CD14-positive monocyte (primary cell): Measurements from ENCODE around the gene THAP6. TPM values are rescaled to one million over a fixed set of nuclear protein-coding genes. Genes with fewer than 3 reads are reported as not detected.
"Not testable (repeated sequence)": the region's sequence is repeated elsewhere in the genome, so short reads cannot be mapped to it uniquely, and the experiment has no call there.

Experiments used
- DNase-seq, 3 donors: peaks; one replicate each; pipeline ENCODE4 v3.0.0-alpha.2; 2011 to 2022
- H2AFZ ChIP-seq: 2 replicates; pipeline ENCODE4 v1.6.0; 2012; ENCODE audit warnings: mild to moderate bottlenecking, low read depth, low read length, inconsistent platforms; ENCODE audit not compliant: insufficient read depth, poor library complexity, severe bottlenecking
- H3K27ac ChIP-seq, 2 donors: 1 replicate in 1 of 2; 2 replicates in 1 of 2; pipeline ENCODE4 v1.5.1; 2012 to 2013; ENCODE audit warnings: low read length in 2 of 2, control low read depth in 1 of 2, inconsistent platforms in 1 of 2, low read depth in 1 of 2, mild to moderate bottlenecking in 1 of 2
- H3K27me3 ChIP-seq, 2 donors: one replicate each; pipeline versions ENCODE4 v1.6.0 to v1.6.1; 2011 to 2013; ENCODE audit warnings: low read length in 2 of 2; ENCODE audit not compliant: control insufficient read depth in 2 of 2, insufficient read depth in 2 of 2
- H3K36me3 ChIP-seq, 2 donors: replicated peaks in 1 of 2; 1 replicate in 1 of 2; 2 replicates in 1 of 2; pipeline versions ENCODE4 v1.5.1 to v1.6.1; 2012 to 2013; ENCODE audit warnings: low read length in 2 of 2, control low read depth in 1 of 2, inconsistent platforms in 1 of 2, mild to moderate bottlenecking in 1 of 2; ENCODE audit not compliant: insufficient read depth in 2 of 2, control insufficient read depth in 1 of 2
- H3K4me1 ChIP-seq, 2 donors: 1 replicate in 1 of 2; 2 replicates in 1 of 2; pipeline versions ENCODE4 v1.5.1 to v1.6.1; 2012 to 2013; ENCODE audit warnings: low read length in 2 of 2, control low read depth in 1 of 2, inconsistent platforms in 1 of 2, mild to moderate bottlenecking in 1 of 2, moderate library complexity in 1 of 2; ENCODE audit not compliant: insufficient read depth in 2 of 2, control insufficient read depth in 1 of 2
- H3K4me2 ChIP-seq: replicated peaks from 2 replicates; pipeline ENCODE3; 2012; ENCODE audit warnings: low read length, moderate library complexity, mild to moderate bottlenecking; ENCODE audit not compliant: poor library complexity, severe bottlenecking; ENCODE audit errors: extremely low read depth
- H3K4me3 ChIP-seq, 3 experiments: fragments of 200-600 bp in 1 of 3; sonication (generic) in 1 of 3; replicated peaks in 1 of 3; 1 replicate in 2 of 3; 2 replicates in 1 of 3; pipeline ENCODE4 v1.5.1; 2011 to 2013; ENCODE audit warnings: low read length in 3 of 3, mild to moderate bottlenecking in 3 of 3, control low read depth in 2 of 3, low read depth in 2 of 3, inconsistent platforms in 1 of 3, moderate library complexity in 1 of 3
- H3K79me2 ChIP-seq: 2 replicates; pipeline ENCODE4 v1.6.0; 2012; ENCODE audit warnings: mild to moderate bottlenecking, control low read depth, inconsistent platforms, low read length, moderate library complexity; ENCODE audit not compliant: insufficient read depth
- H3K9ac ChIP-seq: 2 replicates; pipeline ENCODE4 v1.6.0; 2017; ENCODE audit warnings: low read length, mild to moderate bottlenecking; ENCODE audit not compliant: insufficient read depth, poor library complexity, severe bottlenecking
- H3K9me3 ChIP-seq, 2 donors: replicated peaks in 1 of 2; 1 replicate in 1 of 2; 2 replicates in 1 of 2; pipeline versions ENCODE4 v1.5.1 to v1.6.1; 2012 to 2013; ENCODE audit warnings: low read length in 2 of 2, control low read depth in 1 of 2; ENCODE audit not compliant: control insufficient read depth in 1 of 2, insufficient read depth in 1 of 2
- H4K20me1 ChIP-seq: 2 replicates; pipeline ENCODE4 v1.6.0; 2012; ENCODE audit warnings: mild to moderate bottlenecking, low read length, control low read depth, moderate library complexity; ENCODE audit not compliant: insufficient read depth
- H3K27ac Mint-ChIP-seq, 7 donors: one replicate each; pipeline ENCODE4 v1.8.0; 2020; ENCODE audit warnings: mild to moderate bottlenecking in 7 of 7, mixed read lengths in 7 of 7, moderate library complexity in 6 of 7, inconsistent platforms in 2 of 7
- H3K27me3 Mint-ChIP-seq, 3 donors: one replicate each; pipeline ENCODE4 v1.8.0; 2021 to 2022; ENCODE audit warnings: low read depth in 3 of 3, mild to moderate bottlenecking in 3 of 3, mixed read lengths in 3 of 3, moderate library complexity in 3 of 3, inconsistent platforms in 1 of 3
- H3K36me3 Mint-ChIP-seq, 2 donors: one replicate each; pipeline ENCODE4 v1.8.0; 2020; ENCODE audit warnings: mixed read lengths in 2 of 2, inconsistent platforms in 1 of 2, mild to moderate bottlenecking in 1 of 2
- H3K4me1 Mint-ChIP-seq: one replicate; pipeline ENCODE4 v1.8.0; 2020; ENCODE audit warnings: mild to moderate bottlenecking, mixed read lengths
- H3K4me3 Mint-ChIP-seq, 2 donors: one replicate each; pipeline ENCODE4 v1.8.0; 2020; ENCODE audit warnings: mild to moderate bottlenecking in 2 of 2, mixed read lengths in 2 of 2, moderate library complexity in 1 of 2
- H3K9me3 Mint-ChIP-seq, 7 donors: one replicate each; pipeline ENCODE4 v1.8.0; 2020 to 2022; ENCODE audit warnings: mixed read lengths in 7 of 7, mild to moderate bottlenecking in 6 of 7, moderate library complexity in 6 of 7, inconsistent platforms in 2 of 7
- WGBS: methylation state at CpG from one replicate; pipeline ENCODE4 v1.1.5; 2013; ENCODE audit warnings: missing lambda C conversion rate; ENCODE audit not compliant: insufficient coverage; 5-methylcytosine and 5-hydroxymethylcytosine counted together
- intact Hi-C, 2 donors: fragments of 100-400 bp; cut with micrococcal nuclease; formaldehyde crosslinking; loops; one replicate each; pipeline versions ENCODE4 v1.15.0 to v1.15.1; 2023
- polyA plus RNA-seq, 3 donors: library from polyadenylated mRNA; depleted of rRNA in 1 of 3; unstranded in 2 of 3; stranded (reverse) in 1 of 3; fragments of 300-500 nt in 2 of 3; fragments of >200 nt in 1 of 3; fragmentation: Illumina TruSeq in 2 of 3; gene quantifications; 1 replicate in 2 of 3; 2 replicates in 1 of 3; pipeline ENCODE4 v1.2.3, GENCODE V29; 2012 to 2021
- TF ChIP-seq, protein P1 (sequence below): fragments of 200-600 bp; IDR thresholded peaks from one replicate; pipeline ENCODE4 v1.8.0; 2022; ENCODE audit warnings: antibody characterized with exemption, mild to moderate bottlenecking

Gene THAP6
- polyA plus RNA-seq, 3 donors, result 2.3 to 6.1 (median 5.6) TPM

DNA sequence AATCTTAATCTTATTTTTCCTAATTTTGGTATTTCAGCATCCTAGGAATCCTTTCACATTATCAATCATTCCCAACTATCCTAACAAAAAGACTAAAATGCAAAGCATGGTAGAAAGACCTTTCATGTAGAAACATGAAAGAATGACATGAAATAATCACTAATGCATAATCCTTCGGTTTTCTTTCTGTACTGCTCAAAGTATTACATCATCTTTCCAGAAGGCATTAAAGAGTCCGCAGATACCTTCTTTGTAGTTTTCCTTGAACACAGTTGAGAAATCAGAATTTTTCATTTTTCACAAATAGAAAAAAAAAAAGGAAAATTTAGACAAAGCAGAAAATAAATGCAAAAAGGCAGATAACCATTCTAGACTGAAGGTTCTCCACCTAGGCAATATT is 11.6 kb upstream of the THAP6 start:
- no peak for DNase-seq
- Histone ChIP-seq H3K4me3 (no peak overlapping the region), H3K79me2 (peaks cover 89% of the 10 kb centered on the region), H3K4me1 (no peaks in the 10 kb centered on the region), H2AFZ (no peak overlapping the region), H3K27me3 (no peaks in the 10 kb centered on the region), H3K4me2 (no peak overlapping the region), H3K9ac (no peak overlapping the region), H3K27ac (no peak overlapping the region), H3K9me3 (no peaks in the 10 kb centered on the region), H3K36me3 (peaks cover 46 to 85% of the 10 kb centered on the region in 2 donors), H4K20me1 (peaks cover 29% of the 10 kb centered on the region)
- no peak overlapping the region for H3K4me3 Mint-ChIP-seq
- H3K9me3 Mint-ChIP-seq, result no peaks in the 10 kb centered on the region
- peaks cover 57 to 73% of the 10 kb centered on the region in 2 donors for H3K36me3 Mint-ChIP-seq
- TF ChIP-seq, protein P1, sequence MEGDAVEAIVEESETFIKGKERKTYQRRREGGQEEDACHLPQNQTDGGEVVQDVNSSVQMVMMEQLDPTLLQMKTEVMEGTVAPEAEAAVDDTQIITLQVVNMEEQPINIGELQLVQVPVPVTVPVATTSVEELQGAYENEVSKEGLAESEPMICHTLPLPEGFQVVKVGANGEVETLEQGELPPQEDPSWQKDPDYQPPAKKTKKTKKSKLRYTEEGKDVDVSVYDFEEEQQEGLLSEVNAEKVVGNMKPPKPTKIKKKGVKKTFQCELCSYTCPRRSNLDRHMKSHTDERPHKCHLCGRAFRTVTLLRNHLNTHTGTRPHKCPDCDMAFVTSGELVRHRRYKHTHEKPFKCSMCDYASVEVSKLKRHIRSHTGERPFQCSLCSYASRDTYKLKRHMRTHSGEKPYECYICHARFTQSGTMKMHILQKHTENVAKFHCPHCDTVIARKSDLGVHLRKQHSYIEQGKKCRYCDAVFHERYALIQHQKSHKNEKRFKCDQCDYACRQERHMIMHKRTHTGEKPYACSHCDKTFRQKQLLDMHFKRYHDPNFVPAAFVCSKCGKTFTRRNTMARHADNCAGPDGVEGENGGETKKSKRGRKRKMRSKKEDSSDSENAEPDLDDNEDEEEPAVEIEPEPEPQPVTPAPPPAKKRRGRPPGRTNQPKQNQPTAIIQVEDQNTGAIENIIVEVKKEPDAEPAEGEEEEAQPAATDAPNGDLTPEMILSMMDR, result no peak
- no peaks in the 10 kb centered on the region for H3K27me3 Mint-ChIP-seq
- H3K27ac Mint-ChIP-seq, result no peak overlapping the region
- no peaks in the 10 kb centered on the region for H3K4me1 Mint-ChIP-seq
- WGBS, result no CpG with 5 or more reads among the region's 2 CpGs
- intact Hi-C loops, result no loop called here

DNA sequence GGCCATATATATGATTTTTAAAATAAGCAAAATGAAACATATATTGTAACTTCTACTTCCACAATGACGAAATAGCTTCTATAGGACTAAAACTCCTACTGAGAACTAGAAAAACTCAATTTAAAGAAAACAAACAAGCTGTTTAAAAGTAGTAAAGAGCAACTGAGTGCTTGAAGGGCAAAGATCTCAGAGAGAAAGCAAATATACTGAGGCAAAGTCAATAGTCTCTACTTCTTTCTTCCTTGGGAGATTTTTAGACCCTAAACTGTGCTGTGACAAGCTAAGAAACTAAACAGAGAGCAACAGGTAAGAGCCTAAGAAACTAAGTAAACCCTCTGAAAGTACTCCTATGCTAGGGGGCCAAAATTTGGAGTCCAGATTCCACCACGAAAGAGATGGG is 8.6 kb upstream of the THAP6 start:
- H3K79me2 ChIP-seq, result peaks cover 89% of the 10 kb centered on the region
- H3K9ac ChIP-seq, result no peak overlapping the region
- H3K9me3 ChIP-seq, result no peaks in the 10 kb centered on the region
- Mint-ChIP-seq H3K36me3 (peaks cover 51 to 64% of the 10 kb centered on the region in 2 donors), H3K27ac (no peak overlapping the region), H3K4me1 (peaks cover 8% of the 10 kb centered on the region), H3K9me3 (peaks cover 2 to 4% (median 3%) of the 10 kb centered on the region in 7 donors), H3K27me3 (no peaks in the 10 kb centered on the region), H3K4me3 (no peak overlapping the region)
- peaks cover 42 to 69% of the 10 kb centered on the region in 2 donors for H3K36me3 ChIP-seq
- intact Hi-C loops, result no loop called here
- no peak overlapping the region for H3K4me2 ChIP-seq
- H4K20me1 ChIP-seq, result peaks cover 33% of the 10 kb centered on the region
- H3K27ac ChIP-seq, result peak overlapping the region in 1 of 2 donors; percentile 22
- H3K4me1 ChIP-seq, result peaks cover 6 to 8% of the 10 kb centered on the region in 2 donors
- no peaks in the 10 kb centered on the region for H3K27me3 ChIP-seq
- DNase-seq, result no peak
- no peak overlapping the region for H2AFZ ChIP-seq
- H3K4me3 ChIP-seq, result no peak overlapping the region
- WGBS, result no CpG with 5 or more reads among the region's 2 CpGs
- TF ChIP-seq, protein P1, result no peak

DNA sequence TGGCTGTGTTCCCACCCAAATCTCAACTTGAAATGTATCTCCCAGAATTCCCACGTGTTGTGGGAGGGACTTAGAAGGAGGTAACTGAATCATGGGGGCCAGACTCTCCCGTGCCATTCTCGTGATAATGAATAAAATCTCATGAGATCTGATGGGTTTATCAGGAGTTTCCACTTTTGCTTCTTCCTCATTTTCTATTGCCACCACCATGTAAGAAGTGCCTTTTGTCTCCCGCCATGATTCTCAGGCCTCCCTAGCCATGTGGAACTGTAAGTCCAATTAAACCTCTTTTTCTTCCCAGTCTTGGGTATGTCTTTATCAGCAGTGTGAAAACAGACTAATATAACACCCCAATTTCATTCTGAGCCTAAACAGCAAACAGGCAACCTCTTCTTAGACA is 4.7 kb upstream of the THAP6 start:
- Histone ChIP-seq H4K20me1 (peaks cover 24% of the 10 kb centered on the region), H3K79me2 (peaks cover 92% of the 10 kb centered on the region), H3K4me1 (peaks cover 39 to 40% of the 10 kb centered on the region in 2 donors), H3K36me3 (peaks cover 20 to 40% of the 10 kb centered on the region in 2 donors)
- Mint-ChIP-seq H3K27ac (peak overlapping the region in 1 of 7 donors; percentile 62), H3K36me3 (peaks cover 36 to 43% of the 10 kb centered on the region in 2 donors), H3K4me1 (peaks cover 14% of the 10 kb centered on the region)
- H2AFZ ChIP-seq, DNase-seq, intact Hi-C loops, H3K9me3 ChIP-seq, H3K4me3 Mint-ChIP-seq, H3K4me3 ChIP-seq, H3K4me2 ChIP-seq, H3K27me3 ChIP-seq, H3K27me3 Mint-ChIP-seq, H3K9ac ChIP-seq, H3K9me3 Mint-ChIP-seq, H3K27ac ChIP-seq: not testable (repeated sequence)
- no CpG with 5 or more reads among the region's 4 CpGs for WGBS
